CD1c-positive myeloid dendritic cell (primary cell): Measurements from ENCODE around the gene SIX1.

Source experiments
- DNase-seq: peaks from one replicate; pipeline ENCODE4 v3.0.0-alpha.2; 2016; ENCODE audit errors: extremely low spot score

Gene SIX1

DNA sequence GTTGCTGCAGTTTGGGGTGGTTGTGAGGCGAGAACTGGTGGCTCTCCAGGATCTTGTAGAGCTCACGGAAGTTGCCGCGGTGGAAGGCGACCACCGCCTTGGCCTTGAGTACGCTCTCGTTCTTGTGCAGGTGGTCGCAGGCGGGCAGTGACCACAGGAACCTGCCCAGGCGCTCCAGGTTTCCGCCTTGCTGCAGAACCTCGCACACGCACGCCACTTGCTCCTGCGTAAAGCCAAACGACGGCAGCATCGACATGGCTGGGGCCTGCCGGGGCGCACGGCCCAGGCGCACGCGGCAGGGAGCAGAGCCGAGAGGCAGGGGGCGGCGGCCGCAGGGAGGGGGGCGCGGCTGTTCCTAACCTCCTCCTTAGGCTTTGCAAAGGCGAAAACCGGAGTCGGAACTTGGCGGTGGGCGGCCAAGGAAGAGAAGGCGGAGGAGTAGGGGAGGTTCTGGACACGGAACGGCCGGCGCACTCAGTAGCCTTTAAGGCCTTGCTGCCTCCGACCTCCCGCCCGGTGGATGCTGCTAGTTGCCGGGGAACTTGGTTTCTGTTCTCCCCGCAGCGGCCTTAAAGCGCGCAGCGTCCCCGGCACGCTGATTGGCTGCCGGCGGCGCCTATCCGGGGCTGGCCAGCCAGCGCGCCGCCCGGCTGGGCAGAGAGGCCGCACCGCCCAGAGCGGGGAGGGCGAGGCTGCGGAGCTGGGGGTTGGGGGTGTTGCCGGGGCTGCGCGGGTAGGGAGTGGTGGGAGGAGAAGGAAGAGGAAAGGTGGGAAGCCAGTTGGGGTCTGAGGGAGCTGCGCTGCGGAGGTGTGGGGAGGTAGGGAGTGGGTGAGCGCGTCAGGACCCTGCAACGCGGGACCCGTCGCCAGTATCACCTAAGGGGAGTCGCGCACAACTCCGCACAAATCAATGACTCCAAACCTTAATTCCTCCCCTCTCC lies at the start of gene SIX1:
TSS of gene SIX1 (minus strand) at position 544 of the 941 bp plus-strand sequence. CDS start at position 256, 288 bp downstream.
- DNase-seq: peak; percentile 58

DNA sequence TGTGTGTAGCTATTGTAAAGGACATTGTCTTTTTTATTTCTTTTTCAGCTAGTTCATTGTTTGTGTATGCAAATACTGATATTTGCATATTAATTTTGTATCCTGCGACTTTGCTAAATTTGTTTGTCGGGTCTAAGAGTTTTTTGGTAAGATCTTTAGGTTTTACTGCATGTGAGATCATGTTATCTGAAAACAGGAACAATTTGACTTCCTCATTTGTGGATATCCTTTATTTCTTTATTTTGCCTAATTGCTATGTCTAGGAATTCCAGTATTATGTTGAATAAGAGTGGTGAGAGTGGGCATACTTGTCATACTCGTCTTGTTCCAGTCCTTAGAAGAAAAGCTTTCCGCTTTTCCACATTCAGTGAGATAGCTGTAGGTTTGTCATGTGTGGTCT lies 46.0 kb upstream of the SIX1 start:
- DNase-seq: peak; percentile 17

DNA sequence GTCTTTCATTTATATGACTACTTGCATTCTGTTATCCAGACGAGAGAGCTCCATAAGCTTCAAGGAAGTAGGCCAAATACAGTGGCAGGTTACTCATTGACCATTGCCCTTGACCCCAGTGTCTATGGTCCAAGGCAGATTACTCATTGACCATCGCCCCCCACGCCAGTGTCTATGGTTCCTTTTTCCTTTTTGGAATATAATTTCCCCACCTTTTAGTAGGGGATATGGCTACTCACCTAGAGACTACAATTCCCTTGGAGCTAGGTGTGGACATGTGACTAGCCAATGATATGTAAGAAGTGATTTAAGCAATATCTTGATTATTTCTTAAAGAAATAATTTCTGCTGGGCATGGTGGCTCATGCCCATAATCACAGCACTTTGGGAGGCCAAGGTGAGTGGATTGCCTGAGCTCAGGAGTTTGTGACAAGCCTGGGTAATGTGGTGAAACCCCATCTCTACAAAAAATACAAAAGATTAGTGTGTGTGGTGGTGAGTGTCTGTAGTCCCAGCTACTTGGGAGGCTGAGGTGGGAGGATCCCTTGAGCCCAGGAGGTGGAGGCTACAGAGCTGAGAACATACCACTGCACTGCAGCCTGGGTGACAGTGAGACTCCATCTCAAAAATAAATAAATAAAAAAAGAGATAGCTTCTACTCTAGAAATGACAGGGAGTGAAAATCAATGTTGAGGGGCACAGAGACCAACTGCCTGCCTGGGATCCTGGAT lies 42.3 kb upstream of the SIX1 start:
- DNase-seq: no peak

DNA sequence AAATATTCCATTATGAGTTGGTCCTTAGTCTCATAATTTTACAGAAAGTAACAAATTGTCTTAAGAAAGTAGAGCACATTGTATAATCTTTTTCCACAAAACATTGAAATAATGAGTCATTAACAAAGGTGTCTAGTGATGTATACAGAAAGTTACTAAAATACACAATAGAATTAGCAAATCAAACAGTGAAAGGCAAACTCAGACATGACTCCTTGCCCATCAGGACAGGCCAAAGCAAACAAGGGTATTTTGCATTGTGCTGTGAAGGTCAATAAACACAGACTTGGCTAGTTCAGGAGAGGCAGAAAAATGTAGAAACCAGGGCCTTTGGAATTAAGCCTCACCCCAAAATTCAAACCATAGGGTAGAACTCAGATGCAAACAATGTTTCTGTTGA lies 37.6 kb upstream of the SIX1 start:
- DNase-seq: no peak

DNA sequence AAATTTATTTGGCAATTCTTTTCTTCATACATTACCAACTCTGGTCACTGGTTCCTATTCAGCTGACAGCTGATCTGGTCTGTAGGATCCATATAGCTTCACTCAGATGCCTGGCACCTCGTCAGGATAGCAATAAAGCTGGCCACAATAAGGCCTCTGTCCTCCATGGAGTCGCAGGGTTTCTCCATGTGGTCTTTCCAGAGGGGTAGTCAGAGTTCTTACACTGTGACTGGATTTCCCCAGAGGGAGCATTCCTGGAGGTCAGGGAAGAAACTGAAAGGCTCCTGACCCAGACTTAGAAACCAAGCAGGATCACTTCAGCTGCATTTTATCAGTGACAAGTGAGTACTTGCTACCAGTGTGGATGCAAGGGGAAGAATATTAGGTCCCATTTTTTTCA lies 34.9 kb upstream of the SIX1 start:
- no peak for DNase-seq

DNA sequence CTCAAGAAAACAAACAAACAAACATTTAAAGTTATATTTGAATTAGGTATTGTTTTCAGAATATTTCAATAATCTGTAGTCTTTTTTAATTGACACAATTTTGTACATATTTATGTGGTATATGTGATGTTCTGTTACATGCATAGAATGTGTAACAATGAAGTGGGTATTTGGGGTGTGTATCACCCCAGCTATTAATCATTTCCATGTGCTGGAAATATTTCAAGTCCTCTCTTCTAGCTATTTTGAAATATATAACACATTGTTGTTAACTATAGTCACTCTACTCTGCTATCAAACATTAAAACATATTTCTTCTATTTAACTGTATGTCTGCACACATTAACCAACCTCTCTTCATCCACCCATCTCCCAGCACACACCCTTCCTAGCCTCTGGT lies 32.0 kb upstream of the SIX1 start:
- no peak for DNase-seq

DNA sequence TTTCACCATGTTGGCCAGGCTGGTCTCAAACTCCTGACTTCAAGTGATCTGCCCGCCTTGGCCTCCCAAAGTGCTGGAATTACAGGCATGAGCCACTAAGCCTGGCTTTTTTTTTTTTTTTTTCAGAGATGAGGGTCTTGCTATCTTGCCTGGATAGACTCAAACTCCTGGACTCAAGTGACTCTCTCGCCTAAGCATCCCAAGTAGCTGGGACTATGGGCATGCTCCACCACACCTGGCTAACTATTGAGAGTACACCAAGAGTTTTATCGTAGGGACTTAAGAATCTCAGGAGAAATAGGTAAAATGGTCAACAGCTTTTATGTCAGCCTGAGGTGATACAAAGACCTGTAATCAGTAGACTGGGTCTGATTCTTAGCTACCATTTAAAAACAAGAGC lies 31.2 kb upstream of the SIX1 start:
- no peak for DNase-seq

DNA sequence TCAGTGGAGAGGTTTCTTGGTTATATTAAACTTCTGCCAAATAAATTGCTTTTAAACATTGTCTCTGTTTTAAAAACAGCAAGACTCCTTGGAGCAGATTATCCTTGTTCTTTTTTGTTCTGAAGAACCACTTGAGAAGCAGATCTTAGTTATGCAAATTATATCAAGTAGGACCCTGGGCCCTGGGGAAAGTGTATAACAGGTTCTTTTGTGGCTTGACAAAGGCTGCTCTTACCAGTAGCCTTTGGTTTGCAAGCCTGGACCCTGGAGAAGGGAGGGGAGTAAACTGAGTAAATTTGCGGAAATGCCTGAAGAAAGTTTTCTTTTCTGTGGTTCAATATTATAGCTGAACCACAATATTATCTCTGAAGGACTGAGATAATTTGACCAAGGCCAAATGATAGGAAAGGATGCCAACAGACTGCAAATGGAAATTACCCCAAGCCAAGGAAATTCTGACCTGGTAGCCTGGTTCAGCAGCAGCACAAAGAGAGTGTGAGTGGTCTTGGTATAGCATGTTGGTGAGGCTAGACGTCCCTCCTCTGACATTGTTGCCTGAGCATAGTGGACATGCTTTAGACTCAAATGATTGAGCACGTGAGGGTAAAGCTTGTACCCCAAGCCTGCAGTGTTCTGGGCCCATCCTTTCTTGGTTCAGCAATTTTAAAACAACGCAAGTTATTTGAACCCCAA lies 30.4 kb upstream of the SIX1 start:
- DNase-seq: no peak

DNA sequence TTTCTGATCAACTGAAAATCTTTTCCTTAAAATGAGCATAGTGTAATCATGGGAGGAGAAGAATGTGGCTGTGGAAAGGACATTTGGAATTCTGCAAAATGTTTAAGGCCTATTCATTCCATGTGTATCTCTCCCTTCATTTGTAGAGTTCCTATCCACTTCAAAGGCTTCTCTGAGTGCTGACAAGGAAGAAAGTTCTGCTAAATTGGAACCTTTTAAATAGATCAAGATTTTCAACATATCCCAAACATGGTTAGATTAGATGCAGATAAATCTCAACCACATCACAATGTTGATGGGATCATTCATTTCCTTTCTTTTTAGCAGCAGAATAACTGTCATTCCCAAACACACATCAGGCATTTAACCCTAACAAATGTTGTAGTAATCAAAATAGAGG lies 28.4 kb upstream of the SIX1 start:
- DNase-seq: no peak

DNA sequence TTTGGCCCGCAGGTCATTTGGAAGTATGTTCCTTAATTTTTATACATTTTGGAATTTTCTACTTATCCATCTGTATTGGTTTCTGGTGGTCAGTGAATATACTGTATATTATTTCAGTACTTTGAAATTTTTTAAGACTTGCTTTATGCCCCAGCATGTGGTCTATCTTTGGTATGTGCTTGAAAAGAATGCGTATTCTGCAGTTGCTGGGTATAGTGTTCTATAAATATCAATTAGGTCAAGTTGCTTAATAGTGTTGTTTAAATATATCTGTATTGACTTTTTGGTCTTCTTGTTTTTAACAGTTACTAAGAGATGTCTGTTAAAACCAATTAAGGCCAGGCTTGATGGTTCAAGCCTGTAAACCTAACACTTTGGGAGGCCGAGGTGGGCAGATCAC lies 21.7 kb upstream of the SIX1 start:
- no peak for DNase-seq

DNA sequence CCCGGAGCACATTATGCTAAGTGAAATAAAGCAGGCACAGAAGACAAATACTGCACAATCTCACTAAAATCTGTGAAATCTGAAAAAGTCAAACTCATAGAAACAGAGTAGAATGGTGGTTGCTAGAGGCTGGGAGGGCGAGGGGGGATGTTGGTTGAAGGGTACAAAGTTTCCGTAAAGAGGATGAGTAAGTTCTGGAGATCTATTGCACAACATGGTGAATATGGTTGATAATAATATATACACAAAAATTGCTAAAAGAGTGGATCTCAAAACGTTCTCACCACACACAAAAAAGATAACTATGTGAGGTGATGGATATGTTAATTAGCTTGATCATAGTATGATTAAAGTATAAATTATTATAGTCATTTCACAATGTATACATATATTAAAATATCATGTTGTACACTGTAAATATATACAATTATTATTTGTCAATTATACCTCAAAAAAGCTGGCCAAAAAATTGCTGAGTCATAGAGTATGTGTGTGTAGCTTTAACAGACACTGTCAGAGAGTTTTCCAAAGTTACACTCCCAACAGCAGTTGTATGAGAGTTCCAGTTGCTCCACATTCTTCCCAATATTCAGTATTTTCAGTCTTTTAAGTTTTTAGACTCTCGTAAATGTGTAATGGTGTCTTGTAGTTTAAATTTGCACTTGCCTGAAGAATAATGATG lies 19.3 kb upstream of the SIX1 start:
- no peak for DNase-seq

DNA sequence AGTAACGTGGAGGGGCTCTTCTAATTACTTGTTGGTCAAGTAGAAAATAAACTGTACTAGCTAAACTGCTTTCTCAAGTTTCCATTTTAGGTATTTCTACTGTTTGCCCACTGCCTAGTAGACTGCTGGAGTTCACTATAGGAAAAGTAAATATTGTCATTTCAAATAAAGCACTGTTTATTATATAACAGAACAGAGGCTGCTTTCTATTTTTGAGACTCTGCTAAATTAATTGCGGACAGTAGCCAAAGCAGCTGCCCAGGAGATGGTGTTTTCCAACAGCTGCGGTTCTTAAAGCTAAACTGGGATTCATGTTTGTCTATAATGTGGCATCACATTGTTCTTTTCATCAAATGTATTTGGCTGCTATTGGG lies 15.9 kb upstream of the SIX1 start:
- DNase-seq: no peak

DNA sequence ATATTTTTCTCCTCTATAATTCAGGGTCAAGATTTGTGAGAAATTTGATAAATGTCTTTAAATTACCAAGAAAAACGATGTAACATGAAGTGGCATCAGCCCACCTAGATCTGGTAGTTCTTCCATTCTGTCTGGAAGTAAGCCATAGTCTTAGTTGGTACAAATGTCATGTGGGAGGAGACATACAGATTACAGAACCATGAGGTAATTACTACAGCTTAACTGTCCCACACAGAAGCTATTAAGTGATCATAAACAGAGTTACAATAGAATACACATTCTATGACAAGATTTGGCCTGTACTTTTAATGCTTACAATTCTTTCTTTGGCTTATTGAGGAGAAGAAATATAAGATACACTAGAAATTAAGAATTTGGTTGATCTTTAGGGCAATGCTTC lies 13.7 kb upstream of the SIX1 start:
- no peak for DNase-seq

DNA sequence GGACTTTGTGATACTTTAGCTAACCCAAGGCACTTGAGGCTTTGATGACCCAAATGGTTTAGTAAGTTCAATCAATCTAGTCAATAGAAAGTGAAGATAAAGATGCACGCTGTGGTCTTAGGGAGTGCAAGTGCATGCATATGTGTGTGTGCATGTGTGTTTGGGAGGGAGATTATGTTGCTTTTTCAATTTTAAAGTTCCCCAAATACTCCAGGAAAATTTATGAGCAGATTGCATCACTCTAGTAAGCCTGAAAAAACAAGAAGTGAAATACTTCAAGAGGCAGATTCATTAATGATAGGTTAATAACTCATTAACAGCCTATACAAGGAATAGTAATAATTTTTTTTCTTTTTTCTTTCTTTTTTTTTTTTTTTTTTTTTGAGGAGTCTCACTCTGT lies 12.4 kb upstream of the SIX1 start:
- DNase-seq: peak; percentile 40

DNA sequence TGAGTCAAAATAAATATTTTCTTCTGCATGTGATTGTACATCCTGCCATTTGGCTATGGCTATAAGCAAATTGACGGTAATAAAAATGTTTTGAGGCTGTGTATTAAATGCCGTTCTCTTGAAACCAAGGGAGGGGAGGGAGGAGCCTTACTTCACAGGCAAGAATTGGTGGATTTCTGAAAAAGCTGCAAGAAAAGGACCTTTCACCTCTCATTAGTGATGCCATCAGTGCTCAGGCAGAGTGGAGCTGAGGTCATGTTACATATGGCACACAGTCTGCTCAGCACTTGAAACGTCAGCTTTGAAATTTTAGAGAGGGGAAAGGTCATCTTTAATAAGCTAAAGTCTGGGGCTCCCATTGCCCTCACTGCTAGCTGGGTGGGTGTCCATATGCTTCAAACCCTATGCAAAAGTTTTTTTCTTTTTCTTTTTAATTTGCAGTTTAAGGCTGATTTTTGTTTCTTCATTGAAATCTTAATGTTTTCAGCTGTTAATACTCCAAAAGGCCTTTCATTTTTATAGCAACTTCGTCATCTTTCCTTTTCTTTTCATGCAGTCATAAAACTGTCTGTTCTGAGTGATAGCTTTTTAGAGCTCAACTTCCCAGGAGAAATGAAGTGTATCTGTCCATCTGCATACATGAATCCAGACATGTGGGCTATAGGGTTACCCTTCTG lies 9.8 kb upstream of the SIX1 start:
- no peak for DNase-seq

DNA sequence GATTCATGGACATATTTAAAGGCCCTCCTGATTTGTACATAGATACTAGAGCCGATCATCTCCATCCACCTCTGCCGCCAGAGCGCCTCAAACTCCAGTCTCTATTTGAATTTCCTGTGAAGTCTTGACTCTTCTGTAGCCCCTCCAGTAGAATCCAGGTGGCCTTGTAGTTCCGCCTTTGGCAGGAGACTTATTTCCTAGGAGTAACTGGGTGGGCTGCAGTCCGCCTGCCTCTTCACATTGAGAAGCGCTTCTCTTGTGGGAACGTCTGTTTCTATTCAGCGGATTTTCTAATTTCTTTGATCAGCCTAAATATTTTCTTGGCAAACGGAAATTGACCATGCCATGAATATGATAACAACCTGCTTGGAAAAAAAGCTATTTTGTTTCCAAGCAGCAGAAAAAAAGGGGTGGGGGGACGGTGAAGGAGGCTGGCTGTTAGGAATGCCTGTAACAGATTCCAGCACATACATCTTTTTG lies 9.0 kb upstream of the SIX1 start:
- no peak for DNase-seq

DNA sequence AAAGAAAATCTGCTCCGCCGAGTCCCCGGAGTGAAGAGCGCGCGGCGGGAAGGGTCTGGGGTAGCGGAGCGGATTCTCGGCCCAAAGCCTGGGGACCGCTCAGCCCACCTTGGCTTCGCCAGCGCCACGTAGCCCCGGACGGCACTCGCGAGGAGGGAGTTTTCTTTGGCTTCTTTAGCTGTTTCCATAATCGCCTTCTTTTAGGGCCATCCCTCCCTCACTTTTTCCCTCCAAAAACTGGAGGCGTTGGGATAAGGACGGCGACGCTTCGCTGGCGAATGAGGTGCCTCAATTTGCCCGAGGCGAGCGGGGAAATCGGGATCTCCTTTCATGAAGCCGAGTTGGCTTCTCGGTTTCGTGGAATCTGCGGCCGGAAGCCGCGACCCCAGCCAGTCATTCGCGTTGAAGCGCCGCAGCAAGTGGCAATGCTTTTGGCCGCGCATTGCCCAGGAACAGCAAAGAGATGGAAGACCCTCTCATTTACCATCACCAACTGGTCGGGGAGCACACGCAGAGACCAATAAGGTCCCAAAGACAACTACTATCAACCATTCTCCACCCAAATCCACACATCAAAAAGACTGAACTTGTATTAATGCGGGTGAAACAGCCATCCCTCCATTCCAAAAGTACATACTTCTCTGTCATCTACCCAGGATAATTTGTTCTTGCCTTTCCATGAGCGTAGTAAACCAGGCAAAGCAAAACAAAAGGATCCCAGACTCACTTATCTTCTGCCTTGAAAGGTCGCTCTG lies 8.4 kb upstream of the SIX1 start:
- no peak for DNase-seq

DNA sequence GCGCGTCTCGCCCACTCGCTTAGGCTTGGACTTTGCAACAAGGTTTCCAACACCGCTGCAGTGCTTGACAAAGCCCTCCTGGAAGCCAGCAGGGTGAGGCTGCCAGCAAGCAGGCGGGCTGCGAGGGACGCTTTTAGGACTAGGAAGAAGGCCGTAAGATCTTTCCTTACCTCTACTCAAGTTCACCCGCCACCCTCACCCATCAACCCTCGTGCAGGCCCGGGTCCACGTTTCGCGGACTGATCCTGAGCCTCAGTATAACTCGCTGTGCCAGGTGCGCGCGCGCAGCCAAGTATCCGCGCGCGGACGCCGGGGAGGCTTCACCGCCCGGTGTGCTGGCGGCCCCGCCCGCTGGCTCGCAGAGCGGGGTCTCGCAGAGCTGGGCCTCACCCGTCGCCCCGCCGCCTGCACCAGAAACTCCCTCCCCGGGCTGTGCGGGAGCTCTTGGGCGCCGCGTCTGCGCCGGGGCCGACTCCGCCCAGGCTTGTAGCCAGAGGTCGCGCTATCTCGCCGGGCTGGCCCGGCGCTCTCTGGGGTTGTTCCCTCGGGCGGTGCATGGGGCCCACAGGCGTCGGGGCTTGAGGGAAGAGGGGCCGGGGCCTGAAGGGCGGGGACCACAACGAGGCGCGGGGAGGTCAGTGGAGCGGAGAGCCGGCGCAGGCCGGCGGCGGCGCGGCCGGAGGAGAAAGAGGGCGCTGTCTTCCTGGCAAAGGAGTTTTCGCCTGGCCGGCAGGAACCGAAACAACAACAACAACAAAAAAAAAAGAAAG lies 7.6 kb upstream of the SIX1 start:
- DNase-seq: peak; percentile 58

DNA sequence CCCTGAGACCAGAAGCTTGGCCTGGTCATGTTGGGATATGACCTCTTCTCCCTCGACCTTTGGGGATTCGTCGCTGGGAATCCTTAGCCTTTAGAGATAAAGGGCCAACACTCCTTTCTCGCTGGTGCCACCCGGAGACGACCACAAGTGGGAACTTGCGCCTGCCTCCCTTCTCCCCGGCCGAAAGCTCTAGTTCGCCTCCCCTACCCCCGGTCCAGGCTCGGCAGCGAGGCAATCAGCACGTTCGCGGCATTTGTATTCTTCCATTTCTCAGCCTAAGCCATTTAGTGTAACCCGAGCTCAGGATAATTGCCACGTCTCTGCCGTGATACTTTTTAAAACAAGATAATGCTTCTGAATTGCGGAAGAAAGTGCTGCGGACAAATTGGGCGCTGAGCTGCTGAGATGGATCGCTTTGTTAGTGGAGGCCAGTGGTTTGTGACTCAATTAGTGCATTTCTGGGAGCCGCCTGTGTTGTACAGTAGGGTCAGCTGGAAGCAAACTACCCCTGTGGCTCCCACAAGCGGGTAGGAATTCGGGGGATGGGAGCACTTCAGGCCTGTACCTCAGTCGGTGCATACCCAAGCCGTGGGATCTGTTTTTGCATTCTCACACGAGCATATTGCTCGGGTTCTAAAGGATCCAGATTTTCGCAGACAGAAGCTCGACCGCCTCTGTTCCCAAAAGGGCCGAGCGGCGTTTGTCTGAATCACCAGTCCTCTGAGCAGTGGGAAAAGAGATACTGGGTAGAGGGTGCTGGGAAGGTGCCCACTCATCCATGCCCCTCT lies 6.8 kb upstream of the SIX1 start:
- no peak for DNase-seq
